SKM-1 (cell line): ENCODE measurements around the gene AP3M1.

Experiments
- DNase-seq: peaks from one replicate; lab custom pipeline; 2025; ENCODE audit not compliant: unreplicated experiment; lab: John Stamatoyannopoulos, UW

Gene AP3M1

GRCh38 chr10:74081941-74082718, 68.5 kb downstream of the AP3M1 start:
- DNase-seq, result no peak

GRCh38 chr10:74081192-74081803, 69.3 kb downstream of the AP3M1 start:
- peak; percentile 17 for DNase-seq

- no peak for DNase-seq
Measured at GRCh38 chr10:74079936-74080590, 70.6 kb downstream of the AP3M1 start.

GRCh38 chr10:74079028-74079935, 71.3 kb downstream of the AP3M1 start:
- DNase-seq, result no peak

GRCh38 chr10:74078037-74078436, 72.6 kb downstream of the AP3M1 start:
- no peak for DNase-seq

- DNase-seq, result no peak
Measured at GRCh38 chr10:74077416-74077815, 73.2 kb downstream of the AP3M1 start.

- no peak for DNase-seq
Measured at GRCh38 chr10:74076961-74077360, 73.7 kb downstream of the AP3M1 start.

GRCh38 chr10:74075906-74076305, 74.7 kb downstream of the AP3M1 start:
- DNase-seq, result no peak

- no peak for DNase-seq
Measured at GRCh38 chr10:74072503-74072902, 78.1 kb downstream of the AP3M1 start.

- no peak for DNase-seq
Measured at GRCh38 chr10:74071157-74071556, 79.5 kb downstream of the AP3M1 start.
